Endothelial cell (in vitro differentiated cells): ENCODE data around the gene CEP70. TPM values are rescaled to one million over a fixed set of nuclear protein-coding genes. Genes with fewer than 3 reads are reported as not detected.

ENCODE experiments used
- DNase-seq: peaks from one replicate; pipeline ENCODE4 v3.0.0; 2021; ENCODE audit warnings: low spot score
- H3K27ac Mint-ChIP-seq: one replicate; pipeline ENCODE4 v1.8.0; 2021; ENCODE audit warnings: mixed read lengths, inconsistent platforms; ENCODE audit not compliant: unreplicated experiment
- H3K27me3 Mint-ChIP-seq: one replicate; pipeline ENCODE4 v1.8.0; 2021; ENCODE audit warnings: mild to moderate bottlenecking, moderate library complexity, mixed read lengths, inconsistent platforms; ENCODE audit not compliant: unreplicated experiment
- H3K36me3 Mint-ChIP-seq: one replicate; pipeline ENCODE4 v1.8.0; 2021; ENCODE audit warnings: mild to moderate bottlenecking, low read depth, mixed read lengths, inconsistent platforms; ENCODE audit not compliant: unreplicated experiment
- H3K4me1 Mint-ChIP-seq: one replicate; pipeline ENCODE4 v1.8.0; 2021; ENCODE audit warnings: mild to moderate bottlenecking, mixed read lengths, inconsistent platforms; ENCODE audit not compliant: unreplicated experiment
- H3K4me3 Mint-ChIP-seq: one replicate; pipeline ENCODE4 v1.8.0; 2021; ENCODE audit warnings: mild to moderate bottlenecking, mixed read lengths, inconsistent platforms; ENCODE audit not compliant: unreplicated experiment
- H3K9me3 Mint-ChIP-seq: one replicate; pipeline ENCODE4 v1.8.0; 2021; ENCODE audit warnings: mixed read lengths, inconsistent platforms; ENCODE audit not compliant: unreplicated experiment
- total RNA-seq: library from RNA; stranded (reverse); fragmentation: NEBNext Ultra II Directional; extraction: Animal tissue kit (Norgen Biotek cat#: 25700); gene quantifications from one replicate; pipeline ENCODE4 v1.2.1, GENCODE V29; 2021; ENCODE audit not compliant: unreplicated experiment
- TF ChIP-seq, protein P1 (sequence below): fragments of 200-600 bp; sonication (generic); IDR thresholded peaks from one replicate; pipeline ENCODE4 v1.5.0; 2021; ENCODE audit warnings: antibody characterized with exemption; ENCODE audit not compliant: unreplicated experiment

CEP70 gene
- total RNA-seq, 1 donor from 2014 or later = 12.3 TPM

DNA sequence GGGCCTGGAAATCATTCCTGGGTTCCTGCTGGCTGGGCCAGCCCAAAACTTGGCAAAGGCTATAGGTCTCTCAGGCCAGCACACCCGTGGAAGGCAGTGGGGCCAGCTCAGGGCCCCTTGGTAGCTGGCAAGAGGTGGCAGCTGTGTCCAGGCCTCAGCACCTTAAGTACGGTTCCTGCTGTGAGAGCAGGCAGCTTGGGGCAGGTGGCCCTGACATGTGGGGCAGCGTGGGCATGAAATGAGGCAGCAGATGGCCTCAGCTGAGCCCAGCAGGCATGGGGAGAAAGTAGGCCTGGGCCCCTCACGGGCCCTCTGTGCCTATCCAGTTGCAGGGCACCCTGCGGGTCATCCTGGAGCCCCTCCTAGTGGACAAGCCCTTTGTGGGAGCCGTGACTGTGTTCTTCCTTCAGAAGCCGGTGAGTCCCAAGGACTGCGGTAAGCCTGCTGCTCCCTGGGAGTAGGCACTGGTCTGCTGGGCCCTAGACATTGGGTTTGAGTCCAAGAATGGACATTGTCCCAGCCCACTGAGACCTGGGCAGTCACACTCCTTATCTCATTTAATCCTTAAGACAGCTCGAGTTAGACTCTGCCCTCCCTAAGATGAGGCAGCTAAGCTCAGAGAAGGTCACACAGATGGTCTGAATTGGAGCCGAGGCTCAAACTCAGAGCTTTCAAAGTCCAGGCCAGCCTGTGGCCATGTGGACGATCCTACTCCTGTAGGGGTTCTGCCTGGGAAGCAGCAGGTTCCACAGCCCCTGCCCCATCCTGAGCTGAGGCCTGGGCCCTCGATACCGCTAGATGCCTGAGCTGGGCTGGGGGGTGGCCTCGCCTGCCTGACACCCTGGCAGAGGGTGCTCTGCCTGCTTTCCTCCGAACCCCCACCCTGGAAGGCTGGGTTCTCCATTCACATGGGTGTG lies 134.2 kb downstream of the CEP70 start:
- Mint-ChIP-seq H3K9me3 (no peaks in the 10 kb centered on the region), H3K4me3 (no peak overlapping the region), H3K27me3 (peaks cover 12% of the 10 kb centered on the region), H3K4me1 (no peaks in the 10 kb centered on the region), H3K27ac (no peak overlapping the region), H3K36me3 (no peaks in the 10 kb centered on the region)
- TF ChIP-seq, protein P1, sequence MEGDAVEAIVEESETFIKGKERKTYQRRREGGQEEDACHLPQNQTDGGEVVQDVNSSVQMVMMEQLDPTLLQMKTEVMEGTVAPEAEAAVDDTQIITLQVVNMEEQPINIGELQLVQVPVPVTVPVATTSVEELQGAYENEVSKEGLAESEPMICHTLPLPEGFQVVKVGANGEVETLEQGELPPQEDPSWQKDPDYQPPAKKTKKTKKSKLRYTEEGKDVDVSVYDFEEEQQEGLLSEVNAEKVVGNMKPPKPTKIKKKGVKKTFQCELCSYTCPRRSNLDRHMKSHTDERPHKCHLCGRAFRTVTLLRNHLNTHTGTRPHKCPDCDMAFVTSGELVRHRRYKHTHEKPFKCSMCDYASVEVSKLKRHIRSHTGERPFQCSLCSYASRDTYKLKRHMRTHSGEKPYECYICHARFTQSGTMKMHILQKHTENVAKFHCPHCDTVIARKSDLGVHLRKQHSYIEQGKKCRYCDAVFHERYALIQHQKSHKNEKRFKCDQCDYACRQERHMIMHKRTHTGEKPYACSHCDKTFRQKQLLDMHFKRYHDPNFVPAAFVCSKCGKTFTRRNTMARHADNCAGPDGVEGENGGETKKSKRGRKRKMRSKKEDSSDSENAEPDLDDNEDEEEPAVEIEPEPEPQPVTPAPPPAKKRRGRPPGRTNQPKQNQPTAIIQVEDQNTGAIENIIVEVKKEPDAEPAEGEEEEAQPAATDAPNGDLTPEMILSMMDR = no peak
- DNase-seq = no peak

DNA sequence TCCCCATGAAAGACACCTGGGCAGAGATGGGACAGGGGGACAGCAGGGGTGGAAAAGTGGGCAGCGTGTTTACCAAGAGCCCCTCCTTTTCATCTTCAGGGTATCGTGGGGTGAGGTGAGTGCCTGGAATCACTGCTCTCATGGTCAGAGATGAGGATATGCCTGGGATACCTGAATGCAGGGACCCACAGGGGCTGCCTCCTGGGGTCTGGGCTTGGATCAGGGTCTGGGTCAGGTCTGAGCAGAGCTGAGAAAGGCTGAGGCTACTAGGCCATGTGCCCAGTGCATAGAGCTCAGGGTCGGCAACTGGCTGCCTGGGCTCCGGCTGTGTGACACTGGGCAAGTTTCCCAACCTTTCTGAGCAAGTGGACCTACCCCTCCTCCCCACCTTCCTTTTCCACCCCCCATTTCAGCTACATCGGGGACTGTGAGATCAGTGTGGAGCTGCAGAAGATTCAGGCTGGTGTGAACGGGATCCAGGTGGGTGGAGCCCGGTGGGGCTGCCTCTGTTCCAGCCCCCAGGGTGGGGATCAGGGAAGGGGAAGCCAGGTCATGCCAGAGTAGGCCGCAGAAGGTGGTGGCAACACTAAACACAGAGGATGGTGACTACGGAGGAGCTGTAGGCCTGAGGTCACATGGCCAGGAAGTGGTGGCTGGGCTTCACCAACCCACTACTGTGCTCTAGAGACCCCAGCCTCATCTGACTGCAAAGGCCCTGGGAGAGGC lies 135.1 kb downstream of the CEP70 start:
- Mint-ChIP-seq H3K27ac (no peak overlapping the region), H3K36me3 (no peaks in the 10 kb centered on the region), H3K9me3 (no peaks in the 10 kb centered on the region), H3K4me3 (no peak overlapping the region), H3K4me1 (no peaks in the 10 kb centered on the region), H3K27me3 (peaks cover 14% of the 10 kb centered on the region)
- DNase-seq = no peak
- TF ChIP-seq, protein P1 = no peak

DNA sequence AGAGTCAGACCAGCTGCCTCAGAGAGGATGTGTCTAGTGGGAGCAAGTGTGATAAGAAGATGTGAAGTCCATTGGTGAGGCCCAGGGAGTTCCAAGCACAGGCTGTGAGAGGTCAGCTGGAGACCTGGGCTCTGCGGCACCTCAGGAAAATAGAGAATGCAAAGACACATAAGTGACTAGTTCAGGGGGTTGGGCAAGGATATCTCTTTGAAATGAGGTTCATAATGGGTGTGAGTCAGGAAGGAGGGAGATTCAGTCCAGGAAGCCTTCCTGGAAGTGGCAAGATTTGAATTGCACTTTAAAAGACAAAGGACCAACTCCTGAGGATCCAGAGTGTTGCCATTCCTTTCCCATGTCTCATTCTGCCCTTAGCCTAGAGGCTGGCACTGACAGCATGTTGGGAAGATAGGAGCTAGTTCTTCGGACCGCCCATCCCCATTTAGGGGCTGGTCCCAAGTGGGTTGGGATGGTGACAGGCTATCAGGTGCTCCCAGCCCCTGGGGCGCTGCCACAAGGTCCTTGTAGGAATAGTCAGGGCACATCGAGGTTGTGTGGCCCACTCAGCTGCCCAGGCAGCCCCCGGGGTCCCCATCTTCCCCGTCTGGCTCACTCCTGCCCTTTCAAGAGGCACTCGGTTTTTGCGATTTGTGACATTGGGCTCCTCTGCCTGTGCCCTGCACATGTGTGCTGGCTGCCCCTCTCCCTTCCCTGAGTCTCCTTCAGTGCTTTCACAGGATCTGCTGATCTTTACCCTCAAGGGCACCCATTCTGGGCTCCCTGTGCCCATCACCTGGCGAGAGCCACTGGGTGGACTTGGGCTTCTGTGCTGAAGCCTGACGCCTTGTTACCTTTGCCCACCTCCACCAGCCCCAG lies 136.0 kb downstream of the CEP70 start:
- H3K27me3 Mint-ChIP-seq = peaks cover 15% of the 10 kb centered on the region
- TF ChIP-seq, protein P1 = no peak
- DNase-seq = no peak

DNA sequence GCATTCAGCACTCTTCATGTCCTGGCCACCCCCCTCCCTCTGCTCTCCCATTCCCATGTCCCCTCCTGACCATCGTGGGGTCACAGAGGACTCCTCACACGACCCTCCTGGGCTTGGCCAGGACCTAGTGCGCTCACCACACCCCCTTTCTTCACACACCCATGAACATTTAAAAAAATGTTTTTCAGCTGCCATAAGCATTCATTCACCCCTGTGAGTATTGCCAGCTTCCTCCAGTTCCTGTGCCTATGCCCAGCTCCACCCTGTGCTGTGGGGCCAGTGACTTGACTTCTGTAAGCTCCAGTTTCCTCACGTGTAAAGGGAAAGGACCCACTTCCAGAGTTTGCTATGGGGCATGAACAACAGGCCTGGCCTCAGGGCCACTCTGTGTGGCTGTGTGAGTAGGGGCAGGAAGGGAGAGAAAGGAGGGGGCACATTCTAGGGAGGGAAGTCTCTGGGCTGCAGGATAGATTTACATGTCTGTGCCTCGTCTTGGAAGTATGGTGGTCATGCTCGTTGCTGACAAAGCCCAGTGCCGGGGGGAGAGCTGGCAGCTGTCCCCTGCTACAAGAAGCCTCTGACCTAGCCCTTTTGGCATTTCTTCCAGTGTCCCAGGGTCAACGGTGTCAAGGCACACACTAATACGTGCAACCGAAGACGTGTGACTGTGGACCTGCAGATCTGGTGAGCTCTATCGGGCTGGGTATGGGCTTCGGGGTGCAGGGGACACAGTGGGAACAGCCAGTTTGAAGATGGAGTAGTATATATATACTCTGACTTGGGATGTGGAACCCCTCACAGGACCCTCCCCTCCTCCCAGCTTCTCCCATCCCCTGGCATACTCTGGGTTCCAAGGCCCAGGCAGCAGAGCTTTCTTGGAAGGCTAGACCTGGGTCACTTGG lies 136.8 kb downstream of the CEP70 start:
- Mint-ChIP-seq H3K4me3 (no peak overlapping the region), H3K27me3 (peaks cover 15% of the 10 kb centered on the region), H3K36me3 (no peaks in the 10 kb centered on the region), H3K4me1 (no peaks in the 10 kb centered on the region), H3K27ac (no peak overlapping the region), H3K9me3 (no peaks in the 10 kb centered on the region)
- TF ChIP-seq, protein P1 = no peak
- DNase-seq = no peak

More for the DNA sequence above, 136.0 kb downstream of the CEP70 start:
- no peak overlapping the region for H3K27ac Mint-ChIP-seq
- no peaks in the 10 kb centered on the region for H3K9me3 Mint-ChIP-seq
- H3K4me1 Mint-ChIP-seq = no peaks in the 10 kb centered on the region
- H3K36me3 Mint-ChIP-seq = no peaks in the 10 kb centered on the region
- H3K4me3 Mint-ChIP-seq = no peak overlapping the region
